NCI-H748 (cell line): ENCODE measurements around the gene KRT84.

Source experiments
- DNase-seq: peaks from one replicate; lab custom pipeline; 2025; ENCODE audit not compliant: unreplicated experiment; lab: John Stamatoyannopoulos, UW

The KRT84 gene, protein sequence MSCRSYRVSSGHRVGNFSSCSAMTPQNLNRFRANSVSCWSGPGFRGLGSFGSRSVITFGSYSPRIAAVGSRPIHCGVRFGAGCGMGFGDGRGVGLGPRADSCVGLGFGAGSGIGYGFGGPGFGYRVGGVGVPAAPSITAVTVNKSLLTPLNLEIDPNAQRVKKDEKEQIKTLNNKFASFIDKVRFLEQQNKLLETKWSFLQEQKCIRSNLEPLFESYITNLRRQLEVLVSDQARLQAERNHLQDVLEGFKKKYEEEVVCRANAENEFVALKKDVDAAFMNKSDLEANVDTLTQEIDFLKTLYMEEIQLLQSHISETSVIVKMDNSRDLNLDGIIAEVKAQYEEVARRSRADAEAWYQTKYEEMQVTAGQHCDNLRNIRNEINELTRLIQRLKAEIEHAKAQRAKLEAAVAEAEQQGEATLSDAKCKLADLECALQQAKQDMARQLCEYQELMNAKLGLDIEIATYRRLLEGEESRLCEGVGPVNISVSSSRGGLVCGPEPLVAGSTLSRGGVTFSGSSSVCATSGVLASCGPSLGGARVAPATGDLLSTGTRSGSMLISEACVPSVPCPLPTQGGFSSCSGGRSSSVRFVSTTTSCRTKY

GRCh38 chr12:52385226-52385702 lies at the start of gene KRT84:
Gene KRT84 (minus strand): TSS chr12:52385652. CDS start chr12:52385585, 67 bp downstream.
- no peak for DNase-seq

DNA sequence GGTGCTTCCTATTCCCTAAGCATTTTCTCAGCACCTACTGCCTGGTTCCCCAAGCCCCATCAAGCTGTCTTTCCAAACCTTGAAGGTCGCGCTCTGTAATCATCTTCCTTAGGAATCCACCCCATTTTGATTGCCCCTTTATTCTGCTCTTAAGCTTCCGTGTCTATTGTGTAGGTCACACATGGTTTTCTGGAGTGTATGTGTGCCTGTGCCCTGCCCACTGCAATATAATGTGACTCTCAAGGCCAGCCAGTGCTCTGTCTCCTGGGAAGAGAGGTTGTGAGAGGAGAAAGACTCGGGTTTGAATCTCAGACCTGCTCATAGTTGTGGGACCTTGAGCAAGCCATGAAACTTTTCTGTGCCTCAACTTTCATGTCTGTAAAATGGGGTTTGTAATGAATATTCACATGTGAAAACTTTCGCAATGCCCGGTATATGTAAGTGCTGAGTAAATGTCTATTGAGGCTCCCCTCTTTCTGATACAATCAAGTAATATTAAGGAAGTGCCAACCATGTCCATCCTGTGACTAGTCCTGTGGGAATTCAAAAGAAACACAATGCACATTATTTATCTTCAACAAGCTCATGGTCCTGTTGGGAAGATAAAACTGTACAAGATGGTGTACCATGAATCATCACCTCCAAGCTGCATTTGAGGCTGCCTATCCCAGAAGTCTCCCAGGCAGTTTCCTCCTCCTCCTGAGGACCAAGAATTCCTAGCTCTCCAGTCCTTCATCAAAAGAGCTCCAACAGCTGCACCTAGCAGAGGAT lies 49.5 kb upstream of the KRT84 start:
- no peak for DNase-seq

GRCh38 chr12:52434081-52434733 lies 48.8 kb upstream of the KRT84 start, which contains the start of gene KRT75:
Gene KRT75 (minus strand): TSS chr12:52434371. CDS start chr12:52434304, 67 bp downstream.
- DNase-seq: no peak

DNA sequence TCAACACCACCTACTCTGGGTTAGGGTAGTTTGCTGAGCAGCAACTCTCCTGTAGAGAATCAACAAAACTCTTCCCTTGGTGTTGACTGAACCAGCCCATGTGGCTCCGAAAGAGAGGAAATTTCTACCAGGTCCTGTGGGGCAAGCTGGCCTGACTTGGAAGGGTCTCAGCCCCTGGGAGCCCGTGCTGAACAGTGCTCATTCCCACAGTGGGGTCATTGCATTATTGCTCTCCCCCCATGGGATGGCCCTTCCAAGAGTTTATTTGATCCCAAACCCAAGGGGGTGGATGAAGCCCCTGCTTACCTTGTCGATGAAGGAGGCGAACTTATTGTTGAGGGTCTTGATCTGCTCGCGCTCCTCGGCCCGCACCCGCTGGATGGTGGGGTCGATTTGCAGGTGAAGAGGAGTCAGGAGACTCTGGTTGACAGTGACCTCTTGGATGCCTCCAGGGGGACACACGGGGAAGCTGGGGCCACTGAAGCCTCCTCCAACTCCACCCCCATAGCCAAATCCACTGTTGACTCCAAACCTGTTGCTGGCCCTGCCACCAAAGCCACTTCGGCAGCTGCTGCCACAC lies 48.1 kb upstream of the KRT84 start:
- DNase-seq: no peak

DNA sequence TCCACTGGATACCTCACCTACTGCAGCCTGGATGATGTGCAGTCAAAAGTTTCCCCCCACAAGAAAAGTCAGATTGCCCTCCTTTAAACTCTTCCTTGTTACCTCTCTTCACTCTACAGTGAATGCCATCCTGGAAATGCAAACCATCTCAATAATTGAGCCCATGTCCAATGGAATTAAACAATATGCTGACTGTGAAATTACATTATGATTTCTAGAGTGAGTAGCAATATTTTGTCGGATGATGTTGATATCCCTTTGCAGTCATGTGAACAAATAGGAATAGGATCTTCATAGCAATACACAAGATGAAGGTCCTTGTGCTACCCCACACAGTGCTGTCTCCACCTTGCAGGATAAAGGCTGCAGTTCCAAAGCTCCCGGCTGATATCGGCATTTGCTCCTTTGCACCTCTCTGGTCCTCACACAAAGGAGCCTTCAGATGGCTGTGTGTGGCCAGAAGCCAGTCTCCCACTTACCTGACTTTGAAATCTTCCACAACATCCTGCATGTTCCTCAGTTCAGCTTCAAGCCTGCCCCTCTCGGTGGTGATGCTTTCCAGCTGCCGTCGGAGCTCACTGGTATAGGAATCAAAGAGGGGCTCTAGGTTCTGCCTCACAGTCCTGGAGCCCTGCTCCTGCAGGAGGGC lies 47.2 kb upstream of the KRT84 start:
- DNase-seq: no peak

- DNase-seq: no peak
Measured at GRCh38 chr12:52428121-52428520, 42.7 kb upstream of the KRT84 start.

DNA sequence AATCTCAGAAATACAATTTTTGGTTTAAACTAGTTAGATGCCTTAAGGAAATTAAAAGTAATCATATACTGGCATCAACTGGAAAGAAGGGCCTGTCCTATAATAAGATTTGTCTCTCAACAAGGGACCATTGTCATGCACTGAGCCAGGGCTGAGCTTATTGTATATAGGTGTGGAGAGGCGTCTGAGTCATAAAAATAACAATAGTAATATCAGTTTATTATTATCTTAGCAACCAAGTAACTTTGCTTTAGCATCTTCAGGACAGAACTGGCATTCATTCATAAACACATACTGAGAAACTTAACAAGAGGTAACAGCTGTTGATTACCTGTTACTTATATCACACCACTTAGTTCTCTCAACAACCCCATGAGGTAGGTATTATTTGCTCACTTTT lies 41.6 kb upstream of the KRT84 start:
- DNase-seq: no peak

DNA sequence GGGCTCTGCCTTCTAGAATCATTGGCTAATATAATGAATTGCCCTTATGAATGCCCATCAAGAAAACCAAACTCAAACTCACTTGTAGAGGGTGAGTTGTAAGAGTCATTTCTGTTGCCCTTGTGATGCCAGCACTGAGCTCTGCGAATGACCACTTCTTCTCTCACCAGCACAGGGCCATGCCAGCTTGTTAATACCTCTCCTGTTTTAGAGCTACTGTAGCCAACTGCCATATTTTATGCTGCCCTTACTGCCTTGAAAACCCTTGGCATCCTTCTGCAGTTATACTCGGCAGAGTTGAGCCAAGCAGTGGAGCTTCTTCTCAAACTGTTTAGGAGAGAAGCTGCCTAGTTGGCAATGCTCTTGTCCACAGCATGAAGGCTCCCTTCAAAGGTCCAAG lies 40.6 kb upstream of the KRT84 start:
- DNase-seq: no peak

GRCh38 chr12:52425466-52425865 lies 40.0 kb upstream of the KRT84 start:
- no peak for DNase-seq

GRCh38 chr12:52423661-52424500 lies 38.4 kb upstream of the KRT84 start:
- DNase-seq: no peak

DNA sequence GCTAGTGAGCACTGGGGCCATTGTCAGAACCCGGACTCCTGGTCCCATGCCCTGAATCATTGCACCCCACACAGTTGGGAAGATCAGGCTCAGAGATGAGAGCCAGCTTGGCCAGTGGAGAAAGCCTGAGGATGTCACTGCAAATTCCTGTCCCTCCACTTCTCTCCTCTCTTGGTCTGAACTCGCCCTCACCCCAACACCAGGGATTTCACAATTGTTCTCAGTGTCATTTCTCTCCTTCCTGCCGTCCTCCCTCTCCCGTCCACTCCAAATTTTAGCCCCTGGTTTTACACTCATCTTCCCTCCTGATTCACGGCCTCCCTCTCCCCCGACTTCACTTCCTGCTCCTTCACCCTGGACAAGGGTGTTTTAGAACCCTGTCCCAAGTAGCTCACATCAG lies 37.6 kb upstream of the KRT84 start:
- DNase-seq: no peak

DNA sequence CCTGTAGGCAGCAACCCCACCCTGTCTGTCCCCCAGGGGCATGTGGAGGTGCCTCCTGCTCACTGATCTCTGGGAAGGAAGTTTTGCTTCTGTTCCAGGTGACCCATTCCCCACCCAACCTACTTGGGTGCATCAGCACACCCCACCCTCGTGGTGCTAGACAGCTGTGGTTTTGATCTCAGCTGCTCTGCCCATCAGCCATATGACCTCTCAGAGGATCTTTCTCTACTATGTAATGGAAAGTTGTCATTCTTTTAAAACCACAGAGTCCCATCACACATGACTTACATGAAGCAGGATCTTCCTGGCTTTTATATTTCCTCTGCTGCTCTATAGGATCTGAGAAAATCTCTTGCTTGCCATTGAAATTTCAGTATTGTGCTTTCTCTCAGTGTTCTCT lies 34.2 kb upstream of the KRT84 start:
- no peak for DNase-seq

- DNase-seq: no peak
Measured at GRCh38 chr12:52418576-52419110, 33.2 kb upstream of the KRT84 start.

- DNase-seq: peak; percentile 84
Measured at GRCh38 chr12:52417740-52418139, 32.3 kb upstream of the KRT84 start.

DNA sequence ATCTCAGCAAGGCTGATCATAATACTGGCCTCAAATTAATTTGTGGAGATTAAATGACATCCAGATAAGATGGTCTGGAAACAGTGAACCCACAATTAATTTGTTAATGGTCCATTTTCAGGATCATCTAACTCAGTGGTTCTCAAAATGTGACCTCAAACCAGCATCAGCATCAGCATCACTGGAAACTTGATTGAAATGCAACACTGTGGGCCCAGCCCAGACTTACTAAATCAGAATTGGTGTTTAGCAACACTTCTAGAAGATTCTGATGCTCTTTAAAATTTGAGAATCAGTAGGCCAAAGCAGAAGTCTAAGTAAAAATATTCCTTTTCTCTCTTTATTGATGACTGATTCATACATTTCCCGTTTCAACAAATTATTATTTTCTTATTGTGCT lies 31.3 kb upstream of the KRT84 start:
- no peak for DNase-seq

- no peak for DNase-seq
Measured at GRCh38 chr12:52415870-52416750, 30.7 kb upstream of the KRT84 start.

DNA sequence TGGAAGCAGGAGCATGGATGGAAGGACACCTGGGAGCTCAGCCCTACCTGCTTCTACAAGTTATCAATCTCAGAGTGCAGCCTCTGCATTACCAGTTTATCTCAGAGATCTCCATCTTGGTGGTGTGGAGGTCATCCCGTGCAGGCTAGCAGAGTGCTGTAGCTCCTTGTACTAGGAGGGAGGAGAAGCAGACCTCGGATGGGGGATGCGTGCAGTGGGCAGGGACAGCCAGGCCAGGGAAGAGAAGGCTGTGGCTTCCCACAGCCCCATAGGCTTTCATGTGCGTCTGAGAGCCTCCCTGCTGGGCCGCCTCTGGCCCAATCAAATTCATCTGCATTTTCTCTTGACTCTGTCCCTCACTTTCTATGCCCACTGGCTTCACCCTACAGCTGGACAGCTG lies 29.5 kb upstream of the KRT84 start:
- DNase-seq: no peak

GRCh38 chr12:52413782-52414345 lies 28.4 kb upstream of the KRT84 start:
- no peak for DNase-seq
